ENCODE data around the gene ASCC3.
"Not testable (repeated sequence)": the region's sequence is repeated elsewhere in the genome, so short reads cannot be mapped to it uniquely, and the experiment has no call there.

ASCC3 gene, protein sequence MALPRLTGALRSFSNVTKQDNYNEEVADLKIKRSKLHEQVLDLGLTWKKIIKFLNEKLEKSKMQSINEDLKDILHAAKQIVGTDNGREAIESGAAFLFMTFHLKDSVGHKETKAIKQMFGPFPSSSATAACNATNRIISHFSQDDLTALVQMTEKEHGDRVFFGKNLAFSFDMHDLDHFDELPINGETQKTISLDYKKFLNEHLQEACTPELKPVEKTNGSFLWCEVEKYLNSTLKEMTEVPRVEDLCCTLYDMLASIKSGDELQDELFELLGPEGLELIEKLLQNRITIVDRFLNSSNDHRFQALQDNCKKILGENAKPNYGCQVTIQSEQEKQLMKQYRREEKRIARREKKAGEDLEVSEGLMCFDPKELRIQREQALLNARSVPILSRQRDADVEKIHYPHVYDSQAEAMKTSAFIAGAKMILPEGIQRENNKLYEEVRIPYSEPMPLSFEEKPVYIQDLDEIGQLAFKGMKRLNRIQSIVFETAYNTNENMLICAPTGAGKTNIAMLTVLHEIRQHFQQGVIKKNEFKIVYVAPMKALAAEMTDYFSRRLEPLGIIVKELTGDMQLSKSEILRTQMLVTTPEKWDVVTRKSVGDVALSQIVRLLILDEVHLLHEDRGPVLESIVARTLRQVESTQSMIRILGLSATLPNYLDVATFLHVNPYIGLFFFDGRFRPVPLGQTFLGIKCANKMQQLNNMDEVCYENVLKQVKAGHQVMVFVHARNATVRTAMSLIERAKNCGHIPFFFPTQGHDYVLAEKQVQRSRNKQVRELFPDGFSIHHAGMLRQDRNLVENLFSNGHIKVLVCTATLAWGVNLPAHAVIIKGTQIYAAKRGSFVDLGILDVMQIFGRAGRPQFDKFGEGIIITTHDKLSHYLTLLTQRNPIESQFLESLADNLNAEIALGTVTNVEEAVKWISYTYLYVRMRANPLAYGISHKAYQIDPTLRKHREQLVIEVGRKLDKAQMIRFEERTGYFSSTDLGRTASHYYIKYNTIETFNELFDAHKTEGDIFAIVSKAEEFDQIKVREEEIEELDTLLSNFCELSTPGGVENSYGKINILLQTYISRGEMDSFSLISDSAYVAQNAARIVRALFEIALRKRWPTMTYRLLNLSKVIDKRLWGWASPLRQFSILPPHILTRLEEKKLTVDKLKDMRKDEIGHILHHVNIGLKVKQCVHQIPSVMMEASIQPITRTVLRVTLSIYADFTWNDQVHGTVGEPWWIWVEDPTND (N-terminal part only)

DNA sequence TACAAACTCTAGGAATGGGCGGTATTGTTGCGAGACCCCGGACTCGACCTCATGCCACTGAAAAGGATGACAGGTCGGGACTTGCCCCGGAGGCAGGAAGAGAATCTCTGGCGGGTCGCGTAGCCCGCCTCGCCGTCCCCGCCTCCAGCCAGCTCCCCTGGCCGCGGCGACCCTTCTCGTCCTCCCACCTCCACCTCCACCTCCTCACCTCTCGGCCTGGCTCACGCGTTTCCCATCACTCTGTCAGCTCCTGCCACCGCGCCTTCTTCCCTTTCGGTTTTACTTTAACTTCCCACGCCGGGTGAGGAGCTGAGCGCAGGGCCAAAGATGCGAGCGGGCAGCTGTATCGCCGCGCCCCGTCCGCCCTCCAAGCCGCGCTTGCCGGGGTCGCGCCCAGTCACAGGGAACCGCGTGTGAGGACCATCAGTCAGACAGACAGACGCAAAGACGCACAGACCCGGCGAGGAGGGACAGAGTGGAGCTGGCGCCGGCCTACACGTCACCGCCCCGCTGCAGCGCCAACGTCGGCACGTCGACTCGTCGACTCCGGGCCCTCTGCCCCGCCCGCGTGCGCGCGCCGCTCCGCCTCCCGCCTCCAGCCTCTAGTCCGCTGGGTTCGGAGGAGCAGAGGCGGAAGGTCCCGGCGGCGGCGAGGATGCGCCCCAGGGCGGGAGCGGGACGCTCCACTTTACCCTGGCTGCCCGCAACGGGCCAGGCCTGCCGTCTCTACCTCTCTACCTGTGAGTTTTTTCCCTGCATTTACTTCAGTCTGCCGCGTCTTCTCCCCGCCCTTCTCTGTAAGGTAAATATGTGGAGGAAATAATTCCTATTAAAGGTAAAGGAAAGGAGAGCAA, at the start of gene ASCC3:
ASCC3 (minus strand) TSS at position 477 of the 854 bp plus-strand sequence. CDS start 13,332 bp downstream, outside the sequence.
- peak; percentile 95 for DNase-seq

DNA sequence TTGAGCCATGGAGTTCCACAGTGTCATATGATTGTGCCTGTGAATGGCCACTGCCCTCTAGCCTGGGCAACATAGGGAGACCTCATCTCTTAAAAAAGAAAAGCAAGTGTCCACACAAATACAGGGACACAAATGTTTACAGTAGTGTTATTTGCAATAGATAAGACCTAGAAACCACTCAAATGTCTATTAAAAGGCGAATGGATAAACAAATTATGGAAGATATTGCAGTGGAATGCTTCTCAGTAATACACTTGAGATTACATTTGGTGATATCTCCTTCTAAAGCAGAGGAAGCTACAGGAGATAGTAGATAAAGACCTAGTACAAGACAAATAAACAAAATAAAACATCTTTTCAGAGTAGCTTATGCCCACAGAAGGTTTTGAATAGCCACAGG, 44.6 kb upstream of the ASCC3 start:
- no peak for DNase-seq

DNA sequence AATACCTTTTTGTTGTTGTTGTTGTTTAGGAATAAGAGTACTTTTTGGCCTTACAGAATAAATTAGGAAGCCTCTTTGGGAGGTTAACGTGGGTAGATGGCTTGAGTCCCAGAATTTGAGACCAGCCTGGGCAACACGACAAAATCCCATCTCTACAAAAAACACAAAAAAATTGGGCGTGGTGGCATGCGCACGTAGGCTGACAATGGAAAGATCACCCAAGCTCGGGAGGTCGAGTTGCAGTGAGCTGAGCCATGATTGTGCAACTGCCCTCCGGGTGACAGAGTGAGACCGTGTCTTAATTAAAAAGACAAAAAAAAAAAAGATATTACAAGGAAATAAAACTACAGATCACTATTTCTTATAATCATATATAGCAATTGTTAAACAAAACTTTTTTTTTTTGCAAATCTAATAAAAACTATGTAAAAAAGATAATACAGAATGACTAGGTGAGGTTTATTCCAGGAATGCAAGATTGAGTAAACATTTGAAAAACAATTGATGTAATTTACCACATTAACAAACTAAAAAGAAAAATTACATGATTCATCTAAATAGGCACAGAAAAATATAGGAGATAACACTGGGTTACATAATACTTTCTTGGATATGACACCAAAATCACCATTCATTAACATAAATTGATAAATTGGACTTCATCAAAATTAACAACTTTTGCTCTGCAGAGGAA, 43.6 kb upstream of the ASCC3 start:
- DNase-seq, result no peak

DNA sequence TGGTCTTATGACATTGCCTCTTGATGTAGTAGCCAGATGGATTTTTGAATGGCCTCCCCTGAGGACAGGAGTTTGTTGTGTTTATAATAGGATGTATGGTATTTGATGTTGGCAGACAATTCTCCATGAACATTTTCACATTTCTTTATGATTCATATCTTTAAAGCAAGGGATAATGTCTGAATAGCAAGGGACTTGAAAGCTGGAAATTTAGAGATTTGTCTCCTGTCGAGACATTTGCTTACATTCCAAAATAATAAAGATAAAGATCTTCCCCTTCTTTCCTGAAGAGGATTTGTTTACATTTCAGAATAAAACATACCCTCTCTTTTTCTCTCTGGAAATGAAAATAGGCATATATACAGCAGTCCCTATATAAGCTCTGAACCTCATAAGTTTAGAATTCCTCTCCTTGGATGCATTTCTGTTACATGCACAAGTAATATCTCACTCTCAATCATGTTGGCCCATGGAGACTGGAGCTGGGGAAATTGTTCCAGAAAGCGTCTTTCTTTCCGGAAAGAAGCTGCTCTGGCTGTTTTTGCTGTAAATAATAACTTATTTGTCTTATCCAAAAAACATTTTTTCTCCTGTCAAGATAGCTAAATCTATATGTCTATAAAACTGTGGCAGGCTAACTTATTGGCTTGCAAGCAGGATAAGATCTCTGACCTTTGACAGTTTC, 42.5 kb upstream of the ASCC3 start:
- peak; percentile 21 for DNase-seq

DNA sequence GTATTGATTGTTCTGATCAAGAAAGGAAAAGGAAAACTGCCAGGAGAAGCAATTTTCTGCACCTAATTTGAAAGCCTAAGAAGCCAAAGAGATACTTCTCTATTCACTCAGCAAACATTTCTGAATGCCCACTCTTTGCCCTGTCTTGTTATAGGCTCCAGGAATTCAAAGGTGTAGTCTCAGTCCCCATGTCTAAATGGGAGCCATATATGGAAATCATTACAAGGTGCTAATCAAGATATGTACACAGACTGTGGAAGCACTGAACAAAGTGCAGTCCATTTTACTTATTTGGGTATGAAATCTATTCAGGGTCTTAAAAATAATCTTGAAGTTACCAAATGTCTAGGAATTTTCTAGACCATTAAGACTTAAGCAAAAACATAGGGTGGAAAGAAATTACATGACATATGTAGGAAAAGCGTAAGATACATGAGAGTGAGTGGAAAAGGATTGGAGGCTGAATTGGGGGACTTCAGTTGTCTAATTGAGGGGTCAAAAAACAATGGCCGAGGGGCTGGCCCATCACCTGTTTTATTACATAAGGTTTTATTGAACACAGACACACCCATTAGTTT, 39.0 kb upstream of the ASCC3 start:
- no peak for DNase-seq

DNA sequence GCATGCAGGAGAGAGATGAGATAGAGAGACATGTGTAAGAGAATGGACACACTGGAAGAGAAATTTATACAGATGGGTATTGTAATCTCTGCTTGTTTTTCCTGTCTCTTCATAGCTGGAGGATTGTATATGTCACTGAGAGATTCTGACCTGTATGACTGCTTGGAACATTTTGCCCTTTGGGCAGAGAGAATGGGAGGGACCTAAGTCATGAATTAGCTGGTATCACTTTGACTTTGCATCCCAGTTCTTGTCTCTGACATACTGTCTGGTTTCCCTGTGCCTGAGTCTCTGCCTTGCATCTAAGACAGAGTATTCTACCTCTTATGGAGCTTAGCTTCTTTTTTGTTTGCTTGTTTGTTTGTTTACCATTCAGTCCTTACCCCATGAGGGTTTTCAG, 37.0 kb upstream of the ASCC3 start:
- DNase-seq, result no peak

DNA sequence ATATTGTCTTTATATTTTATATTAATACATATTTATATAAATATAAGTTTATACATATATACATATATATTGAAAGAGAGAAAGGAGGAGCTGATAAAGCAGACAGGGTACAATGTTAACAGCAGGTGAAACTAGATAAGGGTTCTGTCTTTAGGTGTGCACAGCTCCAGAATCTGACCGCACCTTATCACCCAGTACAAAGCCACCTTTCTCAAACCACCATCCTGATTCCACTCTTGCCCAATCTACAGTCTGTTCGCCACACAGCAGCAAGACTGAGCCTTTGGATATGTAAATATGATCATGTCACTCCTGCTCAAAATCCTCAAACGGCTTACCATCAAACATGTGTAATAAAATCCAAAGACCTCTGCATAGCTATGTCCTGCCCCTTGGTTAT, 34.7 kb upstream of the ASCC3 start:
- no peak for DNase-seq

DNA sequence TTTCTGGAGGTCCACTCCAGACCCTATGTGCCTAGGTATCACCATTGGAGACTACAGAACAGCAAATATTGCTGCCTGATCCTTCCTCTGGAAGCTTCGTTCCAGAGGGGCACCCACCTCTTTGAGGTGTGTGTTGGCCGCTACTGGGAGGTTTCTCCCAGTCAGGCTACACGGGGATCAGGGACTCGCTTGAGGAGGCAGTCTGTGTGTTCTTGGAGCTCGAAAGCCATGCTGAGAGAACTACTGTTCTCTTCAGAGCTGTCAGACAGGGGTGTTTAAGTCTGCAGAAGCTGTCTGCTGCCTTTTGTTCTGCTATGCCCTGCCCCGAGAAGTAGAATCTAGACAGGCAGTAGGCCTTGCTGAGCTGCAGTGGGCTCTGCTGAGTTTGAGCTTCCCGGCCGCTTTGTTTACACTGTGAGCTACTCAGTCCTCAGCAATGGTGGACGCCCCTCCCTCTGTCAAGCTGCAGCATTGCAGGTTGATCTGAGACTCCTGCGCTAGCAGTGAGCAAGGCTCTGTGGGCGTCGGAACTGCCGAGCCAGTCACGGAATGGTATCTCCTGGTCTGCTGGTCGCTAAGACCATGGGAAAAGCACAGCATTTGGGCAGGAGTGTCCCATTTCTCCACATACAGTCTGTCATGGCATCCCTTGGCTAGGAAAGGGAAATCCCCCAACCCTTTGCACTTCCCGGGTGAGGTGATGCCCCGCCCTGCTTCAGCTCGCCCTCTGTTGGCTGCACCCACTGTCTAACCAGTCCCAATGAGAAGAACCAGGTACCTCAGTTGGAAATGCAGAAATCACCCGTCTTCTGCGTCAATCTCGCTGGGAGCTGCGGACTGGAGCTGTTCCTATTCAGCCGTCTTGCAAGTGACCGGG, 32.5 kb upstream of the ASCC3 start:
- no peak for DNase-seq

DNA sequence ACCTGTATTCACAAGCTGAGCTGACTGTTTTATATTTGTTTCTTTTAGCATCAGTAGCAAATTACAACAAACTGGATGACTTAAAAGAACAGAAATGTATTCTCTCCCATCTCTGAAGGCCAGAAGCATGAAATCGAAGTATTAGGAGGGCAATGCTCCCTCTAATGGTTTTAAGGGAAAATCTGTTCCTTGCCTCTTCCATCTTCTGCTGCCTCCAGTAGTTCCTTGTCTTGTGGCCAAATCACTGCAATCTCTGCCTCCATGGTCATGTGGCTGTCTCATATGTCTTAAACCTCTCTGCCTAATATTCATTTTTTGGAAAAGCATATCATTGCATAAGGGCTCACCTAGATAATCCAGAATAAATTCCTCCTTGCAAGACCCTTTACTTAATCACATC, 25.2 kb upstream of the ASCC3 start:
- DNase-seq, result no peak

DNA sequence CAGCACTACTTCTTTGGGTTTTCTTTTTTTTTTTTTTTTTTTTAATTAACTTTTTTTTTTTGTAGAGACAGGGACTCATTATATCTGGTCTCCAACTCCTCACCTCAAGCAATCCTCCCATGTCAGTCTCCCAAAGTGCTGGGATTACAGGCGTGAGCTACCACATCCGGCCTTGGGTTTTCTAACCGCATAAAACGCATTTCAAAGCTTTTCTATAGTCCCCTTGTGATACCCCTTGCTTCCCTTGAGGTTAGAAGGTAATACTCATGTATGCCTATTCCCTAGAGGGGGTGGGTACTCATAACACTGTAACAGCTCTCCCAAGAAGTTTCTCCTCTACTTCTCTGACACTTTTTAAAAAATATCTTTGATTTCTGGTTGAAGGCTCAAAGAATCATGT, 23.9 kb upstream of the ASCC3 start:
- no peak for DNase-seq

DNA sequence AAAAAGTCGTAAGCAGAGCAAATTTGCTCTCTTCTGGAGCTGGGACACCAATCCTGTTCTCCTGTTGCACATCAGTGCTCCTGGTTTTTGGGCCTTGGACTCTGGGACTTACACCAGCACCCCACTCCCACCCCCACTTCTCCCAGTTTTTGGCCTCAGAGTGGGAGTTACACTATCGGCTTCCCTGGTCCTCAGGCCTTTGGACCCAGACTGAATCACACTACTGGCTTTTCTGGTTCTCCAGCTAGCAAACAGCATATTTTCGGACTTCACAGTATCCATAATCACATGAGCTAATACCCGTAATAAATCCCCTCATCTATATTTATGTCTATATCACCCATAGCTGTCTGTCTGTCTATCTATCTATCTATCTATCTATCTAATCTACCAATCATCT, 23.2 kb upstream of the ASCC3 start:
- DNase-seq, result no peak

DNA sequence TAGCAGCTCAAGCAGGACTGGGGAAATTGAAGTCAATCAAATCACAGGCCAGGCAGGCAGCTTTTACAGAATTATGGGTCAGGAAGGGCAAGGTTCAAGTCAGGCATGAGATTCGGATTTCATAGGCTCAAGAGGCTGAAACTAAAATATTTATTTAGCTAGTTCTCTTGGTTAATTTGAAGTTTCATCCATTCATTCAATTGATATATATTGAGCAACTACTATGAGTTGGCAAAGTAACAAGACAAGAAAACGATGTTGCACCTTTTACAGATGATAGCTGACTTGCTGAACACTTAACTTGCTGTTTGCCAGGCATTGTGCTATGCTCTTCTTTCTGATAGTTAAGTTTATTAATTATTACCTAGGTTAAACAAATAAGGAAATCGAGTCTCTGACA, 20.5 kb upstream of the ASCC3 start:
- no peak for DNase-seq

DNA sequence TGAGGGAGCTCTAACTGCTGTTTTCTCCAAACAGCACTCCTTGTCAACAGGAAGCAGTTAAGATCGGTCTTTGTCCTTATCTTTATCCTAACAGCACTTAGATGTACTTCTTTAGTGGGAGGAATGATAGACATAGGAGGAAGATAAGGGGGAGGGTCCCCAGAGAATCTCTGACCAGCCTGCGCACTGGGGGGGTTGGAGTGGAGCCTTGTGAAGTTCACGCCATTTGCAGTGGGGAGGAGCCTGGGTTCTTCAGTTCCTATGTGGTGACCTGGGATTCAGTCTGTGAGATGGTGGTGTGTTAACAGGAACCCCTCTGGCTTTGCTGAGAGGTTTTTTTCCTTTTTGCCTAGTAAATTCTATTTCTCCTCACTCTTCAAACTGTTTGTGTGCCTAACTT, 18.1 kb upstream of the ASCC3 start:
- no peak for DNase-seq

DNA sequence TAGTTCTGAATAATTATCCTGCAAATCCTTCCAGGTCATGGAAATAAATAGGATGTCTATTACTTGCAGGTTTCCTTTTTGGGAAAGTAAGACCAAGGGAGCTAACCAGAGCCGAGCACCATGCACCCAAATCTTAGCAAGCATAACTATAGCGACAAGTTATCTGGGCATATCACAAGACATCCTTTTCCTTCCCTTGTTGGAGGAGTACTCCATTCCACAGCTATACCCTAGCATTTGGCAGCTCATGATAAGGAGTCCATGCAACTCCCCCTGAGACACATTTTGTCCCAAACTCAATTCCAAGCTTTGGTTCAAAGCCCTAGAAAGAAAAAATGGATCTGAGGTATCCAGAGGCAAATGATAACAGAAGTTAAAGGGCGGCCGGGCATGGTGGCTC, 16.5 kb upstream of the ASCC3 start:
- DNase-seq, result no peak

DNA sequence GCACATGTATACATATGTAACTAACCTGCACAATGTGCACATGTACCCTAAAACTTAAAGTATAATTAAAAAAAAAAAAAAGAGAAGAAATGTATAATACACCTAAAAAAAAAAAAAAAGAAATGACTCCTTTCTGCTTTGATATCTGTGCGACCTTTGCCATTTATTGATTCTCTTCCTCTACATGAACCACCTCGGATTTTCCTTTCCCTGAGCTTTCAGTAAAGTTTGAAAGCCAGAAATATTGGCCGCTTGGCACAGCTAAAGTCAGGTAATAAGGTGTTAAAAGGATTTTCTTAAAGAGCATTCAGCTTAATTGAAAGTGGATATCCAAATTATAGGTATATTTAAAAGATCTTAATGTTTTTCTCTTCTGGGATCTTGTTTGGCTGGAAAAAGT, 12.6 kb upstream of the ASCC3 start:
- DNase-seq, result no peak

DNA sequence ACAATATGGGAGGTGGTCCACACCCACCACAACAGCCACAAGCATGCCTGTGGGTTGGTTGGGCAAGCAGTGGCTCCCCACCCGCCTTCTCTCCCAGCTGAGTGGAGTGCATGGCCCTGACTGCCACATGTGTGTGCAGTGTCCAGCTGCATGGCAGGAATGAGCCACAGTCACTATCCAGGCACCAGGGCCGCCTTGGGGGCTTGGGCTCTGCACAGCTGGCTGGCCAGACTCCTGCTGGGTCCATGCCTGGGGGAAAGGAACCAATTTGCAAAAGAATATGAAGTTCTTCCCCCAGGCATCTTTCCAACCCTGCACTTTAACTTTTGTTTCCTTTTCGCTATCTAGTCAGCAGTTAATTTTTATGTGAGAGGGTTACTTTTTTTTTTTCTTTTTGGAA, 11.6 kb upstream of the ASCC3 start:
- peak; percentile 40 for DNase-seq

DNA sequence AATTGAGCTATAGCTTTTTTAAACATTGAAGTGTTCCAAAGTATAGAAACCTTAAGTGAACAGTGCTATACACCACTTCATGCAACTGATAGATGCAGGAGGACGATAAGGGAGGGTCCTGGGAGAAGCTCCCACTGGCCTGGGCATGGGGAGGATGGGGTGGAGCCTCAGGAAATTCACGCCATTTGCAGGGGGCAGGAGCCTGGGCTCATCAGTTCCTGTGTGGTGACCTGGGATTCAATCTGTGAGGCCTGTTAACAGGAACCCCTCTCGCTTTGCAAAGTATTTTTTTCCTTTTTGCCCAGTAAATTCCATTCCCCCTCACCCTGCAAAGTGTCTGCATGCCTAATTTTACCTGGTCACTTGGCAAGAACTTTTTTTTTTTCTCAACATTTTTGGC, 11.0 kb upstream of the ASCC3 start:
- DNase-seq, result no peak

DNA sequence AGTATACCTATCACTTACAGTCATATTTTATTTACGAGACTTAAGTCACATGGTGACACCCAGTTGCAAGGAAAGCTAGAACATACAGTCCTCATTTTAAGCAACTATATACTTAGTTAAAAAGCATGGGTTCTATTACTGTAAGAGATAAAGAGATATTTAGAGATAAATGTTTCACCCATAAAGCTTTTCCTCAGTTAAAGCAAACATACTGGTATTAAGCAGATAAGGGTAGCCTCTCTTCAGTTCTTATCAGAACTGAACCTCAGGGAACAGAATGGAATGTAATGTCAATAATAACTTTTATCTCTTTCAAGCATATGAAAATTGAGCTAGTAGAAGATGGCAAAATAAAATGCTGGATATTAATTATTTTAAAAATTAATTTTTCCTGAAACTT, 9.9 kb upstream of the ASCC3 start:
- DNase-seq, result no peak

DNA sequence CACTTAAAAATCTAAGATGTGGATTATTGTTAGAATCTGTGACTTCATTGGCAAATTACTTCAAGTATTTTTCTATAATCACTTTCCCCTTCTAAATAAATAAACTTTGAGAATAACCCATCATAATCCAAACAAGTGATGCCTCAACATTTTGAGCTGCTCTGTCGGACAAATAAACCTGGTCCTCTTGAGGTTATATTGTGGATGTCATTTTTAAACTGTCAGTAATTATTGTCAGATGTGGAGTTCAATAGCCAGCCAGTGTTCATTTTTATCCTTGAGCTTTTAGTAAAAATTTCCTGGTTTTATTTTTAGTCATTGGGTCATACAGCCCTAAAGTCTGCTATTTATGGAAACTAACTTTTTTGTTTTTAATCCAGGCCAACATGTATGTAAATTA, 9.5 kb upstream of the ASCC3 start:
- not testable (repeated sequence) for DNase-seq

DNA sequence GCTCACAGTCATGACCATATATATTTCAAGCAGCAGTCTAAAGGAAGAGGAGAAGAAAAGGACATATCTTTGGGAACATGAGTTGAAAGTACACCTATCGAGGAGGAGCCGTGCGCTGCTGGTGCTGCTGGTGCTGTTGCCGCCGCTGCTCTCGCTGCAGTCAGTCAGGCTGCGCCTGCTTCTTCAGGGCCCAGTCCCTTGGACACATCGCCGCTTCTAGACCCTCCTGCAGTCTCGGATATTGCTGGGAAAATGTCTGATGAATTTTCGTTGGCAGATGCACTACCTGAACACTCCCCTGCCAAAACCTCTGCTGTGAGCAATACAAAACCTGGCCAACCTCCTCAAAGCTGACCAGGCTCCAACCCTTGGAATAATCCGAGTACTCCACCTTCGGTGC, 8.2 kb upstream of the ASCC3 start:
- peak; percentile 20 for DNase-seq
